ENCODE measurements around the gene APBB2. TPM values are rescaled to one million over a fixed set of nuclear protein-coding genes. Genes with fewer than 3 reads are reported as not detected.
A peak's percentile ranks its signal among the peaks of the same experiment; 100 is the strongest.

APBB2 gene
- total and polyA plus RNA-seq, 2 experiments from 2014 or later, result 24.1 to 61.0 TPM

- no peaks in the 10 kb centered on the region for H3K27me3 ChIP-seq (replicated peaks; ENCODE audit: insufficient read depth)
- H3K79me2 ChIP-seq (ENCODE audit: insufficient read depth), result no peaks in the 10 kb centered on the region
- H3K9ac ChIP-seq, result no peak overlapping the region
- no peaks in the 10 kb centered on the region for H3K9me3 ChIP-seq (ENCODE audit: low read depth)
- 38 to 49% methylated on average over 2 of the region's 2 CpGs for WGBS, 2 experiments (ENCODE audit: low coverage in 1 of 2, low lambda C conversion rate in 2 of 2, missing lambda C conversion rate in 2 of 2)
- H4K20me1 ChIP-seq (ENCODE audit: insufficient read depth), result no peaks in the 10 kb centered on the region
- no peak overlapping the region for H3K4me3 ChIP-seq
- H3K4me1 ChIP-seq (ENCODE audit: insufficient read depth), result peaks cover 8% of the 10 kb centered on the region; the same call in 1 of the 2 replicates
- TF ChIP-seq EZH2 (IDR thresholded peaks at IDR 0.05; ENCODE audit: insufficient read depth, poor library complexity, severe bottlenecking) (no peak), EZH2phosphoT487 (IDR thresholded peaks at IDR 0.05; ENCODE audit: insufficient read depth, low read depth) (no peak)
- H3K4me2 ChIP-seq (ENCODE audit: unreplicated experiment), result no peak overlapping the region
- H3K27ac ChIP-seq, result no peak overlapping the region; the same call in 1 of the 2 replicates
- in situ Hi-C loops (cut with MboI), result no loop called here
- H2AFZ ChIP-seq, result no peak overlapping the region
- DNase-seq, result no peak
- no peaks in the 10 kb centered on the region; the same call in 1 of the 2 replicates for H3F3A ChIP-seq (ENCODE audit: insufficient read depth)
- peaks cover 16% of the 10 kb centered on the region; the same call in 1 of the 2 replicates for H3K36me3 ChIP-seq (ENCODE audit: low read depth)
- no peaks in the 10 kb centered on the region for H3K9me2 ChIP-seq (ENCODE audit: insufficient read depth)
These were observed 401.5 kb downstream of the APBB2 start for GRCh38 chr4:40812856-40813255.

DNA sequence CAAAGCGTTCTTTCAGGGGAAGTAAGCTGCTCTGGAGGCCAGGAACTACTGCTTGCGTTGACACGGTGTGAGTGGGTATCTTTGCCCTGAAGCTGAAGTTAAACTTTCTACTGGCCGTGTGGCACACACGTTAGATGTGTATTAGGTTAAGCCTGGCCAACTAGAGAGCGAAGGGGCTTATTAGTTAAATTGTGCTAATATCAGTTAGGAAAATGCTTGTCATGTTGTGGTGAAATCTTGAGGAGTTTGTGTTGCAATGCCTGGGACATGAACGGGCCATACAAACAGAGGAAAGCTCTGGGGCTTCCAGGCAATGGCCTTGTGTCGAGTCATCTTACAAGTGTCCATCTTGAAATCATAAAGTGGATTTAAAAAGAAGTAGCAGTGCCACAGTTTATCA, 402.0 kb downstream of the APBB2 start:
- H3K9me3 ChIP-seq (ENCODE audit: low read depth), result no peaks in the 10 kb centered on the region
- WGBS, 2 experiments (ENCODE audit: low coverage in 1 of 2, low lambda C conversion rate in 2 of 2, missing lambda C conversion rate in 2 of 2), result 85 to 86% methylated on average over 8 of the region's 8 CpGs
- no peaks in the 10 kb centered on the region for H3K27me3 ChIP-seq (replicated peaks; ENCODE audit: insufficient read depth)
- in situ Hi-C loops (cut with MboI), result no loop called here
- peaks cover 16% of the 10 kb centered on the region; the same call in 1 of the 2 replicates for H3K36me3 ChIP-seq (ENCODE audit: low read depth)
- H3K4me3 ChIP-seq, result no peak overlapping the region
- no peaks in the 10 kb centered on the region for H3K79me2 ChIP-seq (ENCODE audit: insufficient read depth)
- TF ChIP-seq EZH2phosphoT487 (IDR thresholded peaks at IDR 0.05; ENCODE audit: insufficient read depth, low read depth), result no peak
- no peak for TF ChIP-seq EZH2 (IDR thresholded peaks at IDR 0.05; ENCODE audit: insufficient read depth, poor library complexity, severe bottlenecking)
- H3F3A ChIP-seq (ENCODE audit: insufficient read depth), result no peaks in the 10 kb centered on the region; the same call in 1 of the 2 replicates
- peak overlapping the region; percentile 33 for H3K27ac ChIP-seq
- H3K9me2 ChIP-seq (ENCODE audit: insufficient read depth), result no peaks in the 10 kb centered on the region
- no peak overlapping the region for H3K4me2 ChIP-seq (ENCODE audit: unreplicated experiment)
- H3K4me1 ChIP-seq (ENCODE audit: insufficient read depth), result peaks cover 8% of the 10 kb centered on the region; the same call in 1 of the 2 replicates
- H2AFZ ChIP-seq, result no peak overlapping the region
- H3K9ac ChIP-seq, result no peak overlapping the region
- no peaks in the 10 kb centered on the region for H4K20me1 ChIP-seq (ENCODE audit: insufficient read depth)
- DNase-seq, result peak; percentile 37

GRCh38 chr4:40811956-40812355, 402.4 kb downstream of the APBB2 start:
- H3K4me2 ChIP-seq (ENCODE audit: unreplicated experiment), result no peak overlapping the region
- H3K4me3 ChIP-seq, result no peak overlapping the region
- H4K20me1 ChIP-seq (ENCODE audit: insufficient read depth), result no peaks in the 10 kb centered on the region
- H3K9me3 ChIP-seq (ENCODE audit: low read depth), result no peaks in the 10 kb centered on the region
- no peaks in the 10 kb centered on the region for H3K27me3 ChIP-seq (replicated peaks; ENCODE audit: insufficient read depth)
- no peaks in the 10 kb centered on the region; the same call in 1 of the 2 replicates for H3F3A ChIP-seq (ENCODE audit: insufficient read depth)
- no peak for TF ChIP-seq EZH2phosphoT487 (IDR thresholded peaks at IDR 0.05; ENCODE audit: insufficient read depth, low read depth)
- TF ChIP-seq EZH2 (IDR thresholded peaks at IDR 0.05; ENCODE audit: insufficient read depth, poor library complexity, severe bottlenecking), result no peak
- 64 to 65% methylated on average over 7 of the region's 7 CpGs for WGBS, 2 experiments (ENCODE audit: low coverage in 1 of 2, low lambda C conversion rate in 2 of 2, missing lambda C conversion rate in 2 of 2)
- peak; percentile 38 for DNase-seq
- in situ Hi-C loops (cut with MboI), result no loop called here
- H3K27ac ChIP-seq, result peak overlapping the region; percentile 33
- H3K4me1 ChIP-seq (ENCODE audit: insufficient read depth), result peaks cover 7% of the 10 kb centered on the region; the same call in 1 of the 2 replicates
- no peak overlapping the region for H2AFZ ChIP-seq
- no peaks in the 10 kb centered on the region for H3K9me2 ChIP-seq (ENCODE audit: insufficient read depth)
- H3K79me2 ChIP-seq (ENCODE audit: insufficient read depth), result no peaks in the 10 kb centered on the region
- H3K9ac ChIP-seq, result no peak overlapping the region
- peaks cover 16% of the 10 kb centered on the region; the same call in 1 of the 2 replicates for H3K36me3 ChIP-seq (ENCODE audit: low read depth)

GRCh38 chr4:40808926-40809457, 405.4 kb downstream of the APBB2 start:
- Histone ChIP-seq H3K79me2 (ENCODE audit: insufficient read depth) (no peaks in the 10 kb centered on the region), H3K9ac (no peak overlapping the region), H3K27ac (no peak overlapping the region), H3K4me3 (no peak overlapping the region), H3K27me3 (replicated peaks; ENCODE audit: insufficient read depth) (no peaks in the 10 kb centered on the region), H3K9me3 (ENCODE audit: low read depth) (no peaks in the 10 kb centered on the region), H2AFZ (no peak overlapping the region), H3K4me1 (ENCODE audit: insufficient read depth) (no peaks in the 10 kb centered on the region; the same call in 1 of the 2 replicates), H3K9me2 (ENCODE audit: insufficient read depth) (no peaks in the 10 kb centered on the region), H4K20me1 (ENCODE audit: insufficient read depth) (no peaks in the 10 kb centered on the region), H3K4me2 (ENCODE audit: unreplicated experiment) (no peak overlapping the region), H3K36me3 (ENCODE audit: low read depth) (no peaks in the 10 kb centered on the region; the same call in 1 of the 2 replicates), H3F3A (ENCODE audit: insufficient read depth) (no peaks in the 10 kb centered on the region; the same call in 1 of the 2 replicates)
- no peak for TF ChIP-seq EZH2phosphoT487 (IDR thresholded peaks at IDR 0.05; ENCODE audit: insufficient read depth, low read depth)
- DNase-seq, result no peak
- WGBS, 2 experiments (ENCODE audit: low coverage in 1 of 2, low lambda C conversion rate in 2 of 2, missing lambda C conversion rate in 2 of 2), result 85% methylated on average over 8 of the region's 8 CpGs
- in situ Hi-C loops (cut with MboI), result no loop called here
